Activated T-cell treated with anti-CD3 and anti-CD28 coated beads, Interleukin-2, amount 50 U/mL, for 1 hour (primary cell): ENCODE data around the gene ONECUT1.

Source experiments
- DNase-seq: peaks from one replicate; pipeline ENCODE4 v3.0.0-alpha.2; 2020

Gene ONECUT1

GRCh38 chr15:52796753-52797520 is 6.8 kb upstream of the ONECUT1 start:
- no peak for DNase-seq

GRCh38 chr15:52796228-52796521 is 6.0 kb upstream of the ONECUT1 start:
- no peak for DNase-seq

- no peak for DNase-seq
Measured at GRCh38 chr15:52795464-52796227, 5.5 kb upstream of the ONECUT1 start.

- DNase-seq = no peak
Measured at GRCh38 chr15:52794665-52795463, 4.7 kb upstream of the ONECUT1 start.

GRCh38 chr15:52791776-52792175 is 1.6 kb upstream of the ONECUT1 start:
- no peak for DNase-seq

- DNase-seq = peak; percentile 21
Measured at GRCh38 chr15:52790941-52791751, 1.0 kb upstream of the ONECUT1 start.

GRCh38 chr15:52789601-52790168 is 451 bp downstream of the ONECUT1 start:
- DNase-seq = peak; percentile 23

GRCh38 chr15:52789008-52789600 is 1.0 kb downstream of the ONECUT1 start:
- DNase-seq = no peak

- no peak for DNase-seq
Measured at GRCh38 chr15:52788099-52788986, 1.8 kb downstream of the ONECUT1 start.

- DNase-seq = no peak
Measured at GRCh38 chr15:52787549-52788098, 2.5 kb downstream of the ONECUT1 start.

GRCh38 chr15:52787123-52787503 is 3.0 kb downstream of the ONECUT1 start:
- DNase-seq = no peak

- DNase-seq = no peak
Measured at GRCh38 chr15:52786436-52787122, 3.6 kb downstream of the ONECUT1 start.

- no peak for DNase-seq
Measured at GRCh38 chr15:52785672-52786406, 4.3 kb downstream of the ONECUT1 start.

- DNase-seq = no peak
Measured at GRCh38 chr15:52784799-52785671, 5.1 kb downstream of the ONECUT1 start.

- peak; percentile 54 for DNase-seq
Measured at GRCh38 chr15:52783929-52784798, 6.0 kb downstream of the ONECUT1 start.

- DNase-seq = no peak
Measured at GRCh38 chr15:52783191-52783829, 6.8 kb downstream of the ONECUT1 start.

- DNase-seq = no peak
Measured at GRCh38 chr15:52782514-52782913, 7.6 kb downstream of the ONECUT1 start.
